Liver (tissue), 9 donors: Measurements from ENCODE around the gene ZNF285. TPM values are rescaled to one million over a fixed set of nuclear protein-coding genes. Genes with fewer than 3 reads are reported as not detected.

Experiments
- DNase-seq: peaks from one replicate; pipeline ENCODE4 v3.0.0-alpha.2; 2017; ENCODE audit warnings: low spot score
- H3K27ac ChIP-seq, 2 donors: one replicate each; pipeline ENCODE4 v1.7.0; 2013; ENCODE audit warnings: inconsistent platforms in 2 of 2, low read length in 2 of 2, control low read depth in 1 of 2, low read depth in 1 of 2, mild to moderate bottlenecking in 1 of 2
- H3K27me3 ChIP-seq, 4 donors: one replicate each; pipeline versions ENCODE4 v1.6.1 to v1.7.0; 2013; ENCODE audit warnings: low read length in 3 of 4, inconsistent platforms in 1 of 4, mild to moderate bottlenecking in 1 of 4, moderate library complexity in 1 of 4; ENCODE audit not compliant: control insufficient read depth in 4 of 4, insufficient read depth in 4 of 4
- H3K36me3 ChIP-seq, 4 donors: one replicate each; pipeline versions ENCODE4 v1.6.1 to v1.7.0; 2013; ENCODE audit warnings: low read length in 3 of 4, mild to moderate bottlenecking in 3 of 4, low read depth in 1 of 4, moderate library complexity in 1 of 4; ENCODE audit not compliant: control insufficient read depth in 4 of 4, insufficient read depth in 3 of 4
- H3K4me1 ChIP-seq, 4 donors: one replicate each; pipeline versions ENCODE4 v1.6.1 to v1.7.0; 2013; ENCODE audit warnings: low read length in 3 of 4, mild to moderate bottlenecking in 3 of 4, moderate library complexity in 1 of 4; ENCODE audit not compliant: control insufficient read depth in 4 of 4, insufficient read depth in 4 of 4
- H3K4me3 ChIP-seq, 3 donors: one replicate each; pipeline versions ENCODE4 v1.6.1 to v1.7.0; 2013; ENCODE audit warnings: low read length in 3 of 3, control low read depth in 1 of 3, low read depth in 1 of 3, mild to moderate bottlenecking in 1 of 3
- H3K9ac ChIP-seq, 2 donors: one replicate each; pipeline ENCODE4 v1.7.0; 2013; ENCODE audit warnings: low read length in 2 of 2, mild to moderate bottlenecking in 2 of 2, moderate library complexity in 2 of 2, control low read depth in 1 of 2, low read depth in 1 of 2
- H3K9me3 ChIP-seq, 4 donors: one replicate each; pipeline versions ENCODE4 v1.6.1 to v1.7.0; 2013; ENCODE audit warnings: low read length in 3 of 4; ENCODE audit not compliant: control insufficient read depth in 4 of 4
- EGR1 ChIP-seq, 2 donors: IDR thresholded peaks; 2 replicates each; pipeline ENCODE4 v1.6.1; 2016 to 2018; ENCODE audit warnings: antibody characterized with exemption in 2 of 2, low read depth in 2 of 2
- FOXA1 ChIP-seq: IDR thresholded peaks from 2 replicates; pipeline ENCODE4 v1.6.1; 2016; ENCODE audit warnings: antibody characterized with exemption
- FOXA2 ChIP-seq: IDR thresholded peaks from 2 replicates; pipeline ENCODE4 v1.6.1; 2016; ENCODE audit warnings: antibody characterized with exemption
- GABPA ChIP-seq, 2 donors: IDR thresholded peaks in 1 of 2; conservative IDR thresholded peaks in 1 of 2; 2 replicates each; pipeline ENCODE4 v1.6.1; 2016; ENCODE audit warnings: antibody characterized with exemption in 2 of 2, mild to moderate bottlenecking in 1 of 2, moderate library complexity in 1 of 2
- HNF4A ChIP-seq, 2 donors: conservative IDR thresholded peaks; 2 replicates each; pipeline ENCODE4 v1.6.1; 2016; ENCODE audit warnings: antibody characterized with exemption in 2 of 2, mild to moderate bottlenecking in 2 of 2
- HNF4G ChIP-seq: IDR thresholded peaks from 2 replicates; pipeline ENCODE4 v1.6.1; 2016; ENCODE audit warnings: antibody characterized with exemption
- JUND ChIP-seq, 2 donors: IDR thresholded peaks; 2 replicates each; pipeline ENCODE4 v1.6.1; 2016; ENCODE audit warnings: antibody characterized with exemption in 2 of 2
- NR2F2 ChIP-seq: IDR thresholded peaks from 2 replicates; pipeline ENCODE4 v1.6.1; 2016; ENCODE audit warnings: antibody characterized with exemption
- RAD21 ChIP-seq, 2 donors: IDR thresholded peaks; 2 replicates each; pipeline ENCODE4 v1.6.1; 2016; ENCODE audit warnings: antibody characterized with exemption in 2 of 2, mild to moderate bottlenecking in 2 of 2
- RXRA ChIP-seq, 2 donors: IDR thresholded peaks; 2 replicates each; pipeline ENCODE4 v1.6.1; 2017 to 2018; ENCODE audit warnings: antibody characterized with exemption in 2 of 2, mild to moderate bottlenecking in 1 of 2
- SP1 ChIP-seq: IDR thresholded peaks from 2 replicates; pipeline ENCODE4 v1.6.1; 2018; ENCODE audit warnings: antibody characterized with exemption, mild to moderate bottlenecking
- TAF1 ChIP-seq: conservative IDR thresholded peaks from 2 replicates; pipeline ENCODE4 v1.6.1; 2016; ENCODE audit warnings: antibody characterized with exemption, mild to moderate bottlenecking
- YY1 ChIP-seq: IDR thresholded peaks from 2 replicates; pipeline ENCODE4 v1.6.1; 2016; ENCODE audit warnings: antibody characterized with exemption, mild to moderate bottlenecking
- ZBTB33 ChIP-seq: IDR thresholded peaks from 2 replicates; pipeline ENCODE4 v1.6.1; 2016; ENCODE audit warnings: antibody characterized with exemption
- WGBS: extraction: QIAGEN DNeasy Blood & Tissue Kit; methylation state at CpG from one replicate; pipeline ENCODE4 v1.1.7; 2013; 5-methylcytosine and 5-hydroxymethylcytosine counted together
- polyA plus RNA-seq, 2 donors: library from polyadenylated mRNA; stranded (reverse) in 1 of 2; unstranded in 1 of 2; fragments of 200-250 nt in 1 of 2; fragments of >200 nt in 1 of 2; fragmentation: Nextera tagmentation in 1 of 2; extraction: Ambion mirVana in 1 of 2; gene quantifications; one replicate each; pipeline versions ENCODE4 v1.2.1 to v1.2.3, GENCODE V29; 2013 to 2015
- total RNA-seq, 2 donors: library from RNA; depleted of rRNA; stranded (reverse); fragments of >200 nt; gene quantifications; one replicate each; pipeline ENCODE4 v1.2.3, GENCODE V29; 2014
- TF ChIP-seq, protein P1 (sequence below): IDR thresholded peaks from 2 replicates; pipeline ENCODE4 v1.6.1; 2016; ENCODE audit warnings: antibody characterized with exemption, mild to moderate bottlenecking
- TF ChIP-seq, protein P2 (sequence below): IDR thresholded peaks from 2 replicates; pipeline ENCODE4 v1.6.1; 2016; ENCODE audit warnings: antibody characterized with exemption
- TF ChIP-seq, protein P3 (sequence below): IDR thresholded peaks from 2 replicates; pipeline ENCODE4 v1.6.1; 2016; ENCODE audit warnings: antibody characterized with exemption
- donor health status: healthy.
- donor health status: healthy.
- donor health status: healthy.
- donor health status: healthy.
- donor health status: healthy.

ZNF285 gene
- total RNA-seq (1 to 10 TPM in 1 of 2 donors, under 1 TPM in 1; 0.67 to 1.4 TPM), polyA plus RNA-seq (under 1 TPM; 0.23 to 0.32 TPM)

- H3K4me1 ChIP-seq: peaks cover 0 to 4% (median 0%) of the 10 kb centered on the region in 4 donors
- no peaks in the 10 kb centered on the region for H3K27me3 ChIP-seq
- peak; percentile 83 for DNase-seq
- H3K27ac ChIP-seq: no peak within 1 kb of the TSS
- H3K9ac ChIP-seq: no peak within 1 kb of the TSS
- no peaks in the 10 kb centered on the region for H3K36me3 ChIP-seq
- peaks cover 5 to 22% (median 8%) of the 10 kb centered on the region in 4 donors for H3K9me3 ChIP-seq
- H3K4me3 ChIP-seq: peak within 1 kb of the TSS; percentile 44 to 83 (median 60)
- TF ChIP-seq, protein P1, sequence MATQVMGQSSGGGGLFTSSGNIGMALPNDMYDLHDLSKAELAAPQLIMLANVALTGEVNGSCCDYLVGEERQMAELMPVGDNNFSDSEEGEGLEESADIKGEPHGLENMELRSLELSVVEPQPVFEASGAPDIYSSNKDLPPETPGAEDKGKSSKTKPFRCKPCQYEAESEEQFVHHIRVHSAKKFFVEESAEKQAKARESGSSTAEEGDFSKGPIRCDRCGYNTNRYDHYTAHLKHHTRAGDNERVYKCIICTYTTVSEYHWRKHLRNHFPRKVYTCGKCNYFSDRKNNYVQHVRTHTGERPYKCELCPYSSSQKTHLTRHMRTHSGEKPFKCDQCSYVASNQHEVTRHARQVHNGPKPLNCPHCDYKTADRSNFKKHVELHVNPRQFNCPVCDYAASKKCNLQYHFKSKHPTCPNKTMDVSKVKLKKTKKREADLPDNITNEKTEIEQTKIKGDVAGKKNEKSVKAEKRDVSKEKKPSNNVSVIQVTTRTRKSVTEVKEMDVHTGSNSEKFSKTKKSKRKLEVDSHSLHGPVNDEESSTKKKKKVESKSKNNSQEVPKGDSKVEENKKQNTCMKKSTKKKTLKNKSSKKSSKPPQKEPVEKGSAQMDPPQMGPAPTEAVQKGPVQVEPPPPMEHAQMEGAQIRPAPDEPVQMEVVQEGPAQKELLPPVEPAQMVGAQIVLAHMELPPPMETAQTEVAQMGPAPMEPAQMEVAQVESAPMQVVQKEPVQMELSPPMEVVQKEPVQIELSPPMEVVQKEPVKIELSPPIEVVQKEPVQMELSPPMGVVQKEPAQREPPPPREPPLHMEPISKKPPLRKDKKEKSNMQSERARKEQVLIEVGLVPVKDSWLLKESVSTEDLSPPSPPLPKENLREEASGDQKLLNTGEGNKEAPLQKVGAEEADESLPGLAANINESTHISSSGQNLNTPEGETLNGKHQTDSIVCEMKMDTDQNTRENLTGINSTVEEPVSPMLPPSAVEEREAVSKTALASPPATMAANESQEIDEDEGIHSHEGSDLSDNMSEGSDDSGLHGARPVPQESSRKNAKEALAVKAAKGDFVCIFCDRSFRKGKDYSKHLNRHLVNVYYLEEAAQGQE: no peak
- TF ChIP-seq TAF1 (no peak), SP1 (no peak), HNF4A (conservative IDR thresholded peaks at IDR 0.05) (peak in 1 of 2 donors; percentile 34), FOXA2 (no peak), EGR1 (IDR thresholded peaks at IDR 0.05; ENCODE audit: low read depth in 2 of 2) (no peak), ZBTB33 (peak; percentile 84), FOXA1 (peak; percentile 38), RAD21 (IDR thresholded peaks at IDR 0.05) (no peak), JUND (IDR thresholded peaks at IDR 0.05) (no peak), HNF4G (no peak), GABPA (IDR thresholded peaks at IDR 0.05 in 1 of 2, conservative IDR thresholded peaks at IDR 0.05 in 1 of 2) (peak in 1 of 2 donors; percentile 94), YY1 (peak; percentile 96), RXRA (IDR thresholded peaks at IDR 0.05) (peak; percentile 10 to 16), NR2F2 (peak; percentile 62)
- TF ChIP-seq, protein P2, sequence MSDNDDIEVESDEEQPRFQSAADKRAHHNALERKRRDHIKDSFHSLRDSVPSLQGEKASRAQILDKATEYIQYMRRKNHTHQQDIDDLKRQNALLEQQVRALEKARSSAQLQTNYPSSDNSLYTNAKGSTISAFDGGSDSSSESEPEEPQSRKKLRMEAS: peak; percentile 65
- TF ChIP-seq, protein P3, sequence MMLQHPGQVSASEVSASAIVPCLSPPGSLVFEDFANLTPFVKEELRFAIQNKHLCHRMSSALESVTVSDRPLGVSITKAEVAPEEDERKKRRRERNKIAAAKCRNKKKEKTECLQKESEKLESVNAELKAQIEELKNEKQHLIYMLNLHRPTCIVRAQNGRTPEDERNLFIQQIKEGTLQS: no peak
- 7% methylated on average over 43 of the region's 43 CpGs for WGBS
Observed at GRCh38 chr19:44401139-44402115, at the start of gene ZNF285. Gene ZNF285 (minus strand): TSS chr19:44401608. CDS start chr19:44397213, 4,395 bp downstream.
